Activated CD4-positive, alpha-beta T cell treated with anti-CD3 and anti-CD28 coated beads, Interleukin-2, Interleukin-6, amounts not matched to agents 100 ng/mL and 50 ng/mL, durations not matched to agents 16 hours and 8 hours (primary cell): Measurements from ENCODE around the gene WDR1.

Experiments
- DNase-seq: peaks from one replicate; pipeline ENCODE4 v3.0.0-alpha.2; 2020

Gene WDR1

DNA sequence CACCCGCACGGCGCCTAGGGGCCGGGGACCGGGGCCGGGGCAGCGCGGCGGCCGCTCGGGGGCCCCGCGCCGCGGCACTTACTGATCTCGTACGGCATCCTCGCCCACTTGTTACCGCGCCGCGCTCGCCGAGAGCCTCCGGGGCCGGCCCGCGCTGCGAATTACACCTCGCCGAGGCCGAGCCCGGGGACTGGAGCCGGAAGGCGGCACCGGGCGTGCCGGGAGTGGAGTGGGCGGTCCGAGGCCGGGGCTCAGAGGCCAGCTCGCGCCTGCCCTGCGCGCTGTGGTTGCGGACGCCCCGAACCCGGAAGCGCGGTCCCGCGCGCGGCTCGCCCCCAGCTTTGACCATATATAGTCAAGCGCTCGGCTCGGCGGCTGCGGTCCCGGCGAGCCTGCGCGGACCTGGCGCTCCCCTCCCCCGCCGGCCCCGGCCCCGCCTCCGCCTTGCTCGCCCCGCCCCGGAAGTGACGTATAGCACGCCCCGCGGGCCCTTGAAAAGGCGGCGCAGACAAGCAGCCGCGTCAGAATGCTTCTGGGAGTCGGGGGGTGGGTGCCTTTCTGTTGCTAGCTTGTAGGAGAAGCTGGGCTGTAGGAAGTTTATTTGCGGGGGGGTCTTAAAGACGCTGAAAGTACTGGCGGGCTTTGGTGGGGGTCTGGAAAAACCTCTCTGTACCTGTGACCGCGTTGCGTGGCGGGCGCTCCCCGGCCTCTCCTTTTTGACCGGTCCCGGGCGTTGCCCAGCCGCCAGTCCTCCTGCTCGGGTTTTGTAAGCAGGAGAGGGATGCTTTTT lies at the start of gene WDR1:
Gene WDR1 (minus strand): TSS at position 231 of the 790 bp plus-strand sequence. CDS start 133 bp downstream, at position 98.
- DNase-seq, result peak; percentile 96

DNA sequence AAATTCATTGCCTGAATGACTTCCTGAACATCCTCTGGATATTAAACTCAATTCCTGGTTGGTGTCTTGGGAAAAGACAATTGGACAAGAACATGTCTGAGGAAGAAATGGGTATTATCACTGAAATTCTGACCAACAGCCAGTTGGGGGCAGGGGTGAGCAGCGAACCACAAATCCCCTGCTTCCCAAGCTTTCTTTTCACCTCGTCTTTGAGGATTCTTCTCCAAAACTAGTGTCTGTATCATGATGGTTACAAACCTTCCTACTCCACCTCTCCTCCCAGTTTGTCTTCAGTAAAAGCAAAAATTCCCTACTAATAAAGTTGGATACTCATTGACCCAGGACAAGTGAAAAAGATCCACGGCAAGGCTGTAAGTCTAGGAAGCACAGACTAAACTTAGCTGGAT lies 48.3 kb upstream of the WDR1 start:
- peak; percentile 16 for DNase-seq

DNA sequence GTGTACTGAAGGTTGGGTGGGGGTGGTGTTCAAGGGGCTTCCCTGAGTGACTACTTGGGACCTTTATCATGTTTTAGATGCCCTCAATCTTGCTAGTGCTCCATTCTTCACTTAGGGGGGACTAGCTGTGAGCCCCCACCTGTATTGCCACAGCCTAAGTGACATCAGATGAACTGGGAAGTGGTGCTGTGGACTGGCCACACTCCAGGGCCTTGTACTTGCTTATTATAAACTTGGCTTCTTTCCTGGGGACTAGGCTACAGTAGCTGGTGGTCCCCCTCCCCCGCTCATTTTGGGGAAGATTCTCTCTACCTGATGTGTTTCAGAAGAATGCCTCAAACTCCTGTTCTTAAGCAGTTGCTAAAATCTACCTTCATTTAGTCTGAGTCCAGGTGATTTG lies 46.7 kb upstream of the WDR1 start:
- DNase-seq, result no peak

DNA sequence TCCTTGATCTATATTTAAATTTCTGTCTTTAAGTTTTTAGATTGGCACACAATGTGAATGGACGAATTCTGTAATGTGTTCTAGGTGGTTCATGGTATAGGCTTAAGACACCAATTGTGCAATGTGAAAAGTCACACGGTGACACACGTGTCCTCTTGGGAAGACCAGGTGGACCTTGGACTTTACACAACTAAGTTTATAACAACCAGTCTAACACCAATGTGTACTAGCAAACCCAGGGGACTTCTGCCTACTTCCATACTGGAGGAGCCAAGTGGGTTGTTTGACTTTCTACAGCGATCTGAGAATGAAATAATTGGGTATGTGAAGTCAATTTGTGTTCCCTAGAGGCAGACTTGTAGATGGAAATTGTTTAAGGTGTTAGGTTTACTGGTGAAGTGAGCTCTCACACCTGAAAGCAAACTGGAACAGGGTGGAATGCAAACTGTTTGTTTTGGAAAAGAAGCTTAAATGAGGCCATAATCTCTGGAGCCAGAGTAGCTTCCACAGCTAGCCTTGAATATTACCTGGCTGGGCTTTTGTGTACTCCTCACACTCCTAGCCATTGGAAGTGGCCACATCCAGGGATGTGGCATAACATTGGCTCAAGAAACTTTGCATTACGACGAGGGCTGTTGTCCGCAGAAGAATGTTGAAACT lies 45.9 kb upstream of the WDR1 start:
- no peak for DNase-seq

DNA sequence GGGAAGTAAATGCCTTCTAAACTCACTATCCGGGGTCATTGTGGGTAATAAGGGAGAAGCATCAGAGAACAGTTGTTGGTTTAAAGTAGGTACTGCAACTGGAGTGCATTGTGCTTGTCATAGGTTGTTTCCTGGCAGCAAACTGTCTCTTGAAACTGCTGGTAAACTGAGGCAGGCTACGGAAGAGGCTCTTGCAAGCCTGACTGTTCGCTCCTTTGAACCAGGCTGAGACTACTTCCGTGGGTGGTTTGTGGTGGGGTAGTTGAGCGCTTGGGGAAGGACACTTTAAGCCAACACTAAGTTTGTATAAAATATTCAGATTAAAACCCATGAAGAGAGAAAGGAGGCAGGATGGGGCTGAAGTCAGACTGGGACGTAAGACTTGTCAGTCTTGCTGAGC lies 45.2 kb upstream of the WDR1 start:
- peak; percentile 40 for DNase-seq

- no peak for DNase-seq
Observed at GRCh38 chr4:10161146-10161545, 44.5 kb upstream of the WDR1 start.

DNA sequence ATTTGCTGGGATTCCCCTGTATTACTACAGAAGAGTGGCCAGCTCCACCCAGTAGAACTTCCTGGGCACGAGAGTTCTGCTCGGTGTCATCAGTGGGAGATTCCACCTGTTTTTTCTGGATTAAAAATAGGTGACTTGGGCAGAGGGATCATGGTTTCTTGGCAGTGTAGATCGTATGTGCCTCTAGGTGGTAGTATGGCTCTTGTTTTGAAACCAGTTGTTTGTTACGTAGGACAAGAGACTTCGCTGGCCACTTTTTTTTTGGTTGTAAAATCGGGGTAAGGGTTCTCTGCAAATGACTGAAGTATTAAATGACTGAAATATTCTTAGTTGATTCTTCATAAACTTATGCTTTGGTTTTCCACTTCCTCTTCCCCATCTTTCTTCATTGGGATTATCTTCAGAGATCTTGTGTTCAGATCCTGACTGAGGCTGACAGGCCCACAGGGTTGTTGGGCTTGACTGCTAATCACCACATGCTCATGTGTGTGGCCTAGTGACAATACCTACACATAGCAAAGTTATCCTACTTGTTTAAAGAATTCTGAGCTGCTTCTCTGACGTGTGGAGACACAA lies 43.8 kb upstream of the WDR1 start:
- DNase-seq, result peak; percentile 27

DNA sequence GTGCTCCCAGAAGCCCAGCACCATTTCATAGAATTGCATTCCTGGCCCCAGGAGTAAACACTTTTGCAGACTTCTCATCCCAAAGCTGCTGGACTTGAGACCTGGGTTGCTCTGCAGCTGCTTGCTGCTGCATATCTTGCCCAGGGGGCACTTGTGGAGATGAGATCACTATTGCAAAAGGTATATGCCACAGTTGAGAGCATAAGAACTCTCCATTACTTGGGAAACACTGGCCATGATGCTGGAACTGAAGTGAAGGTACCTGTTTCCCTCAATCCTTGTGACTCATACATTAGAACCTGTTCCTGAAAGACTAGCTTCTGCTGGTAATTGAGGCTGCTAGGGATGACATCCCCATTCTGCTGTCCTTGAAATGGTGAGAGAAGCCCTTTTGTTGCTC lies 43.1 kb upstream of the WDR1 start:
- DNase-seq, result no peak

DNA sequence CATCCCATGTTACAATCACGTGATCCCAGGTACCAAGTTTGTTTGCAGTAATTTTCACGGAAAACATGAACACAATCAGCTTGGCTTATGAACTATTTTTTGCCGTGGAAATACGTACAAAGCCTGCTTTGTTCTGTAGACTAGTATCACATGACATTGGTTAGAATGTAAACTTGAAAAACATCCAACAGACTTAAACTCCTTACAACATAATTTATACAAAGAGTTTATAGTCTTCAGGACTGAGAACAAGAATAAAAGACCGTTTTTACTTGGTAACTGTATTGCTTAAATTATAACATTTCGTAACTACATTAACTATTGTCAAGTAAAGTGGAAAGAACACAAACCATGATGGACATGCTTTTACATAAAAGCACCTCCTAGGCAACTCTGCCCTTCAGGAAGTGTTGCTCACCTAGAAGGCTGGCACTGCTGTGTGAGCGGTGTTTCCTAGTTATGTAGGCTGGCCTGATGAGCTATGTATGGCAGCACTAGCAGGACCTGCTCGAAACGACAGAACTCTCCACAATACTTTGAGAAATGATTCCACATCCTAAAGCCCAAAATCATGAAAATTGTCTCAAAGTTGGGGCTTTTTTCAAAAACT lies 41.8 kb upstream of the WDR1 start:
- DNase-seq, result no peak

GRCh38 chr4:10157478-10158332 lies 41.1 kb upstream of the WDR1 start:
- DNase-seq, result peak; percentile 55

GRCh38 chr4:10154241-10154640 lies 37.6 kb upstream of the WDR1 start:
- no peak for DNase-seq

DNA sequence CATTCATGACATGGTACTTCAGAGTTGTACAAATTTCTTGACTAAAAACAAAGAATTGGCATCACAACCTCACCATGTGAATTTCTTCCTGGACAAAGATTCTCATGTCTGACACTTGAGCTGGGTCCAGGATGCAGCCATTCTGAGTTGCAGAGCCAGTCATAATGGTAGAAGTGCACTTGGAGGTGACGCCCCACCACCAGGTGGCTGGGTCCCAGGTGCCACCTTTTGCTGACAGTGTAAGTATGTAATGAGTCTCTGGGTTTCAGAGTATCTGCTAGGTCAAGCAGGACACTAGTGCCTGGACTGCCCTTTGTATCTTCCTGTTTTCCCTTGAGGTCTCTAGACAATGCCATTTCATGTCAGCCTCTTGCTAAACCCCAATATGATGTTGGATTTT lies 36.6 kb upstream of the WDR1 start:
- no peak for DNase-seq

DNA sequence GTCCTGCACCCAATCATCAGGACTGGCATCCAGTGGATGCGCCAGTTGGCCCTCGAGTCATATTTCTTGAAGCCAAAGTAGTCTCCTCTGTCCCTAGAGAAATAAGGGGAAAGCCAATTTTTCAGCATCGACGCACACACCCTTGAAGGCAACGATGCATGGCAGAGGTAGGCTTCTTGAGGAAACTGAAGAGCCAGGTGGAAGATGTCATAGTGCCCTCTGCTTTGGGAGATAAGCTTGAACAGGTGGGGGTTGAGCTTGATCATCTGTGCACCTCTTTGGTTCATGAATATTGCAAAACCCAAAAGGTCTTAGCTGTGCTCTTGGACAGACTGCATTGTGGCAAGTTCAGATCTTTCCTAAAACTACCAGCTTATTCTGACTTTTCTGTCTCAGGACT lies 34.6 kb upstream of the WDR1 start:
- DNase-seq, result no peak

- DNase-seq, result no peak
Observed at GRCh38 chr4:10144966-10145365, 28.4 kb upstream of the WDR1 start.

- DNase-seq, result no peak
Observed at GRCh38 chr4:10144479-10144878, 27.9 kb upstream of the WDR1 start.

DNA sequence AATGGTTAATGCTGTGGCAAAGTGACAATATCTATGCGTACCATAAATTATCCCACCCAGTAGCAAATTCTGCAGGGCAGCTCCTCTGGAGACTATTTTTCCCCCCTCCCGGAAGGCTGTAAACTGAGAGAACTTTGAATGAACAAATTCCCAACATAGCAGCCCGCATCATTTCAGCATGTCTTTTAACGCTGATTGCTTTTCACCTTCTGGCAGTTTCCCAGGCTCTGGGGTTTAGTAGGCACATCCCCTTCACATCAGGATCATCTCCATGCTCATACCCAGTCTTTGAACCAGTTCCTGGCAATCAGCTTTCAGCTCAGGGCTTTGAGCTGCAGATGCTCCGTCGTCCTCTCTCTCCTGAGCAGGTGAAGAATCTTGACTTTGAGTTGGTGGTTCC lies 26.6 kb upstream of the WDR1 start:
- DNase-seq, result no peak

DNA sequence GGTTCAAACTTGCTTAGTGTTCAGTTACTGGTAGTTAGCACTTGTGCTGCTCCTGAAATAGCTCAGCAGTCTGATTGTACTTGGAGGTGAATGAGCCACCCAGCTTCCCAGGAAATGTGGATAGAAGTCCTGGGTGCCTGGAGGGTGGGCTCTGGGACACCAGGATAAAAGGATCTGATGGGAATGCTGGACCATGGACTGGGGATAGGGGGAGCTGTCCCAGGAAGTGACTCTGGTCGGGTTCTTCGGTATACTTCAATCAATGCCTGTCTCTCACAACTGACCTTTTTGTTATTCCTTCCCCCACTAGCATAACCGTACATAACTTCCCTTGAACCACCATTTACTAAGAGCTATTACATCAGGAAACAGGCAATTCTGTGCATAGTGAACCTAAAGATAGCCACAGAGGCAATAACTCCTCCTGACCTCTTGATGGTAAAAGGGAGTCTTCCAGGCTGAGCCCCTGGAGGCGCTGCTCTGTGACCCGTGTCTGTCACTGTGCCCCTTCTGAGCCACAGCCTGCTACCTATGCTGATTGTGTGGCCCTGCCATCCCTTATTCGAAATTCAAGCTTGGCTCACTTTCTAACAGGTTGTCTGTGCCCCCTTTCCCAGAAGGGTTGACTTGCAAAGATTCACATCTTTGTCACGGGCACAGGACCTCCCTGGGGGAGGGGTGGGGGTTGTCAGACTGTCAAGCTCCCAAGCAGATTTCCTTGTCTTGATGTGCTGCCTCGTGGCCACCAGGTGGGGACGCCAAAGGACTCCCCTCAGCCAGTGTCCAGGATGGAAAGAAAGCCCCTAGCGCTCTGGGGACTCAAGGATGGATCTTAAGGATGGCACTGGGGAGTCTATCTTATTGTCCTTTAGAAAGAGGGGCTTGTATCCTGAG lies 24.5 kb upstream of the WDR1 start:
- no peak for DNase-seq

DNA sequence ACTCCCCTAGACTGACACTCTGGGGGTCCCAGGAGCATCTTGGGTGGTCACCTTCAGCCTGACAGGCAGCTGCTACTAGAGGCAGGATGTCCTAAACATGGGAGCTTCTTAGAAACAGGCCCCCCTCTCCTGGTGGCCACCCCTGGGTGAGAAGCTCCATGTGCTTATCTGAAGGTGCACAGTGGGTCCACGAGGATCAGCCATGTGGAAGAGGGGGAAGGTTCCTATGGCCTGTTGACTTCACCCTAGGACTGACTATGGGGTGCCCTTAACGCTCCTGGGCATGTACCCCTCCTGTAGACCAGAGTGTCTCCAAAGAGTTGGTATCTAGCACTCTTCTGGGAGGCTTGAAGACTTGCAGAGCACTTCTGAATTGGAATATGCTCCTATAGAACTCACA lies 22.9 kb upstream of the WDR1 start:
- no peak for DNase-seq

DNA sequence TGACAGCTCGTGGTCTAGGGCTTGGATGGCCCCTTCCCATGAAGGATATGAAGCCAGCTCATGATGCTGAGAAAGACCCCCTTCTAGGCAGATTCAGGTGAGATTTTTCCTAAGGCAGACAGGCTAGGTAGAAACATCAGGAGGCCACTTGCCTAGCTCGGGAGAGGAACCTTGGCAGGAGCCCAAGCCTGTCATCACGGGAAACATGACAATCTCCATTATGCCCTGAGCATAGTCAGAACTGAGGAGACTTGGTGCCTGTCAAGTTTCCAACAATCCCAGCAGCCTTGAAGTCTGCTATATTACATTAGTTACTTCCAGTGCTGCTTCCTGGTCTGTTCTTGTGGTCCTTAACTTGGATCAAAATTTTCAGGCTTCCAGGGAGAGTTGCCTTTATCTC lies 18.7 kb upstream of the WDR1 start:
- DNase-seq, result no peak

GRCh38 chr4:10134141-10134540 lies 17.5 kb upstream of the WDR1 start:
- DNase-seq, result no peak

GRCh38 chr4:10131202-10131601 lies 14.6 kb upstream of the WDR1 start:
- no peak for DNase-seq
